Stimulated activated CD4-positive, alpha-beta T cell treated with anti-CD3 and anti-CD28 coated beads, Interleukin-2, amount 100 ng/mL, for 4 hours (primary cell): ENCODE results near the gene TBC1D26.
"Not testable (repeated sequence)": the region's sequence is repeated elsewhere in the genome, so short reads cannot be mapped to it uniquely, and the experiment has no call there.

Experiments
- DNase-seq: peaks from one replicate; pipeline ENCODE4 v3.0.0-alpha.2; 2020; ENCODE audit warnings: low read depth

Gene TBC1D26

DNA sequence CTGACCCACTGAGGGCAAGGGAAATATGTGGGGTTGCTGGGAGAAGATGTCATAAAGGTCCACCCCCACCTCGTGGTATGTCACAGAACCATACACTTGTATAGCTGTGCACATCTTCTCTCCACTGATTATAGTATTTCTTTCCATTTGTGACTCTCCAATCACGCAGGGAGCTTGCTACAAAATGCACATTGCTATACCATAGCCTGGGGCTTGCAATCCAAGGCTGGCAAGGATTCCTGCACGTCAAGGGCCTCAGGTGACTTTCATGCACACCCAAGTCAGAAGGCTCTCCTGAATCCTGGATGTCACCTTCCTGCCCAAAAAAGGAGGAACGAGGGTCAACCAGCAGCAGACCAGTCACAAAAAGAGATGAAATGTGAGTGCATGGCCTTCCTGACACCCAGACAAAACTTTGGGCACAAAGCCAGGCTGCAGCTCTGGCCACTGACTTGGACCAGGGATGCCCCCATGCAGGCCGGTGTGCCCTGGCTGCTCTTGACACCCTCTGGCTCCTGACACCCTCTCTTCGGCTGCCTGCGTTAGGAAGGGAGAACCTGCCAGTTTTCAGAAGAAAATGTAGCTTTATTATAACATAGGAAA, 12.1 kb downstream of the TBC1D26 start:
- DNase-seq, result no peak

DNA sequence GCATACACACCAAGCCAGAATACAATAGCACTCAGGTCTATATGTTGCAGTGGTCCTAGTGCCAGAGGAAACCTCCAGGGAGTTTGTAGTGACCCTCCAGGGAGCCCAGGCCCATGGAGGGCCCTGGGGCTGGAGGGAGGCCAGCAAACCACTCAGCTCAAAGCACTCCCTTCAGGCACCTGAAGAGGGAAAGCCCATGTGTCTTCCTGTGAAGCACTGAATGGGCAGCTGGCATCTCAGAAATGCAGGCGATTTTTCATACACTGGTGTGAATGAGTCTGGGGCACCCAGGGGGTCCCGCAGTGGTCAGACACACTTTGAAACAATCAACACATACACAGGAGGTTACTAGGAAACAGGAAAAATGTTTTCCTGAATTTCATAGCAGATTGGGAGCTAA, 12.8 kb downstream of the TBC1D26 start:
- DNase-seq, result no peak

DNA sequence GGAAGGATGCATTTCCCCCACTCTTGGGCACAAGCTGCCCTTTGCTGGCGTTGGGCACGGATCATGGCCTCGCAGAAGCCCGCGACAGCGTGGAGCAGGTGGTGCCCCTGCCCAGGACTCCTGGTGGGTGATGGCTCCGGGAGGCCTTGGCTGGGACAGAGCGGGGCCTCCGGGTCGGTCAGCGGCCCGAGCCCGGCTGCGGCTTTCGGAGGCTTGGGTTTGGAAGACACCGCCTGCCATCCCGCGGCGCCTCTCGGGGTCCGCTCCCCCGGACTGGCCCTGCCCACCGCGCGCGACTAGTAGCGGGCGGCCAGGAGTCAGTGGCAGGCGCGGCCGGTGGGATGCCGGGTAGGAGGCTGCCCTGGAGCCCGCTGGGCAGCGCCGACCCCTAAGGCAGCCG, 17.3 kb downstream of the TBC1D26 start:
- DNase-seq, result not testable (repeated sequence)

DNA sequence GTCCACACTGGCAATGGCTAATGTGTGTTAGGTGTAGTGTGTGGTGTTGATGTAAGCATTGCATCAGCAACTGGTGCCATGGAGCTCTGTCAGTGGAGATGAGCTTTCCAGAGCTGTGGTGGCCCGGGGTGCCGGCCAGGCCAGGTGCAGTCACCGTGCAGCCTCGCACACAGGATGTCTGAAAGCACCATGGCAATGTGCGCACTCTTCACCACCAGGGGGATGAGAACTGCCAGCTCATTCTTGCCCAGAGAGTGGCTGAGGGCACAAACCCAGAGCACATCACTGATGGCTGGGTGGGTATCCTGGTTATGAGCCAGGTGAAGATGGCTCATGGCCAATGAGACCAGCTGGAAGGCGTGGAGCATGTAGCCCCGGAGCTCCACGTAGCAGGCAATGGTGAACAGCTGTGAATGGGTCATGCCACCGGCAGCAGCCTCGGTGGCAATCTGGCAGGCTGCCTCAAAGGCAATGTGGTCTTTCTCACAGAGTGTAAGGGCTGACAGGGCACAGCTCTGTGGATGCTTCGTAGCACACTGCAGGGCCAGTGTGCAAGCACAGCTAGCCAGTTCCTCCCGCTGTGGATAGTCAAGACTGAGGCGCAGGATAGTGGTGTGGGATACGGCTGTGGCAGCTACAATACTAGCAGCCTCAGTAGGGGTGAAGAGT, 36.9 kb downstream of the TBC1D26 start:
- not testable (repeated sequence) for DNase-seq

DNA sequence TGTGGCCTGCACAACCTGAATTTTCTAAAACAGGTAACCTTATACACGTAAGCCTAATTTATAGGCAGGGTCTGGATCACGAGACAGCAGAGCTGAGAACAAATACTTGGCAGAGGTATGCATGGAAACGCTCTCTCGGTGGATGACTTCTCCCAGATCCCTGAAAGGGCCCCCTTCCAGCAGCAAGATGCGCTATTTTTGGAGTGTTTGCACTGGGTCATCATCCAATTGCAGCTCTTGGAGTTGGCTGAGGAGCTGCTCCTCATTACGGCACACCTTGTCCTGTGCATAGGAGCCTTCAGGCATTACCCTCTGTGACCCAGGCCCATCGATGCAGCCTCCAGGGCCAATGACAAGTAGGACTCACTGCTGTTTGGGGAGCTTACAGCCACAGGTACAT, 38.6 kb downstream of the TBC1D26 start:
- DNase-seq, result not testable (repeated sequence)

DNA sequence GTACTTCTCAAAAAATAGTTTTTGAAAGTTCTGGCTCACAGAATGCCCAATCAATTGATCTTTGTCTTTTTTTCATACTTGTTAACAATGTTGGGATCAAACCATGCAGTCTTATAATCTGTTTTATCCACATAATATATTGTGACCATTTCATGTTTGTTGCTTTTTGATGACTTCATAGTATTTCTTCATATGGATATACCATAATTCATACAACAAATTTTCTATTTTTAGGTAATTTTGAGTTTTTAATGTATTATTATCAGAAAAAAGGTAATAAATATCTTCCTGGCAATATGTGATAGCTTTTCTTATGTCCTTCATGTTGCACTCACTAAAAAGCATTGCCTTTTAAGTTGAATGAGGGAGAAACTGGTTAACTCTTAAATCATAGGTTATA, 44.8 kb downstream of the TBC1D26 start:
- no peak for DNase-seq

DNA sequence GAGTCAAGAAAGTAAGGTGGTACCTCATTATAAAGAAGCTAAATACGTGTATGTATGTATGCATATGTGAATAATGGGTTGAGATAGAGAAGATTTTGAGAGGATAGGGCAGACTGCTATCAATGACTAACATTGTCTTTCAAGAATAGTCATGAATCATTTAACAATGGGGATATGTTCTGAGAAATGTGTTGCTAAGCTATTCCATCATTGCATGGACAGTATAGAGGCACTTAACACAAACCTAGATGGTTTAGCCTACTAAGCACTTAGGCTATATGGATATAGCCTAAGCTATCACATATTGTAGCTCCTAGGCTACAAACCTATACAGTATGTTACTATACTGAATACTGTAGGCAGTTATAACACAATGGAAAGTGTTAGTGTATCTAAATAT, 45.2 kb downstream of the TBC1D26 start:
- DNase-seq, result no peak

DNA sequence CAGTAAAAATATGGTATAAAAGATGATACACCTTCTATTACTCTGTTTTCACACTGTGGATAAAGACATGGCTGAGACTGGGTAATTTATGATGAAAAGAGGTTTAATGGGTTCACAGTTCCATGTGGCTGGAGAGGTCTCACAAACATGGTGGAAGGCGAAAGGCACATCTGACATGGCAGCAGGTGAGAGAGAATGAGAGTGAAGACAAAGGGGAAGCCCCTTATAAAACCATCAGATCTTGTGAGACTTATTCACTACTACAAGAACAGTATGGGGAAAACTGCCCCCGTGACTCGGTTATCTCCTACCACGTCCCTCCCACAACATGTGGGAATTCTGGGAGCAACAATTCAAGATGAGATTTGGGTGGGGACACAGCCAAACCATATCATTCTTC, 45.6 kb downstream of the TBC1D26 start:
- DNase-seq, result no peak

DNA sequence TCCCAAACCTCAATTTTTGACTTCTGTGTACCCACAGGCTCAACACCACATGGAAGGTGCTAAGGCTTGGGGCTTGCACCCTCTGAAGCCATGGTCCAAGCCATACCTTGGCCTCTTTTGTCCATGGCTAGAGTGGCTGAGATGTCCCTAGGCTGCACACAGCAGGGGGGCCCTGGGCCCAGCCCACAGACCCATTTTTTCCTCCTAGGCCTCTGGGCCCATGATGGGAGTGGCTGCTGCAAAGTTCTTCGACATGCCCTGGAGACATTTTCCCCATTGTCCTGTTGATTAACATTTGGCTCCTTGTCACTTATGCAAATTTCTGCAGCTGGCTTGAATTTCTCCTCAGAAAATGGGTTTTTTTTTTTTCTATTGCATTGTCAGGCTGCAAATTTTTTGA, 47.0 kb downstream of the TBC1D26 start:
- no peak for DNase-seq

DNA sequence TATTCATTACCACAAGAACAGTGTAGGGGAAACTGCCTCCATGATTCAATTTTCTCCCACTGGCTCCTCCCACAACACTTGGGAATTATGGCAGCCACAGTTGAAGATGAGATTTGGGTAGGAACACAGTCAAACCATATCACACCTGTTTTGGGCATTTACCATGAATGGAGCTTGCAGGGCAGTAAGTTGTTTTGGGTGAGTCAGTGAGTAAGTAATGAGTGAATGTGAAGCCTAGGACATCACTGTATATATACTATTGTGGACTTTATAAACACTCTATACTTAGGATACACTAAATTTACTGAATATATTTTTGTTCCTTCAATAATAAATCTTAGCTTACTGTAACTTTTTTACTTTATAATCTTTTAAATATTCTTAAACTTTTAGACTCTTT, 48.1 kb downstream of the TBC1D26 start:
- no peak for DNase-seq

DNA sequence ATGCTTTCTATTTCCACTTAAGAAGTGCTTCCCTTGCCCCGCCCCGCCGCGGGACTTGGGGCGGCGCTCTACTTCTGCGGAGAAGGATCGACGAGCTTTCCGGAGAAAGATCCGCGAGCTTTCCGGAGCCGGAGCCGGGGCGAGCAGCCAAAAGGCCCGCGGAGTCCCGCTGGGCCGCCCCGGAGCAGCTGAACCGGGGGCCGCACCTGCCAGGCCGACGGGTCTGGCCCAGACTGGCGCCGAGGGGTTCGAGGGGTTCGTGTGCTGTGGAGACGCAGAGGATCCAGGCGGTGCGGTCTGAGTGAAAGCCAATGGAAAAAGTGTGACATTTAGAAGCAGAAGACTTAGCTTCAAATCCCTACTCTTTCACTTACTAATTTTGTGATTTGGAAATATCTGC, 50.8 kb downstream of the TBC1D26 start:
- DNase-seq, result peak; percentile 9

DNA sequence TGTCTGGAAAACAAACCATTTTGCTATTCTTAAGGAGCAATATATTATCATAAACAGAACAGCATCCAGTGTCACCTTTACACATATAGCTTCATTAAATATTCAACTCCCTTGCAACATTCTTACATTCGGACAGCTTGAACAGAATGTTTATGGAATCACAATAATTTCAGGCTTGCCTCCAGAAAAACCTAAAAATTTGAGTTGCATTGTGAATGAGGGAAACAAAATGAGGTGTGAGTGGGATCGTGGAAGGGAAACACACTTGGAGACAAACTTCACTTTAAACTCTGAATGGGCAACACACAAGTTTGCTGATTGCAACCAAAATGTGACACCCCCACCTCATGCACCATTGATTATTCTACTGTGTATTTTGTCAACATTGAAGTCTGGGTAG, 51.4 kb downstream of the TBC1D26 start:
- no peak for DNase-seq

DNA sequence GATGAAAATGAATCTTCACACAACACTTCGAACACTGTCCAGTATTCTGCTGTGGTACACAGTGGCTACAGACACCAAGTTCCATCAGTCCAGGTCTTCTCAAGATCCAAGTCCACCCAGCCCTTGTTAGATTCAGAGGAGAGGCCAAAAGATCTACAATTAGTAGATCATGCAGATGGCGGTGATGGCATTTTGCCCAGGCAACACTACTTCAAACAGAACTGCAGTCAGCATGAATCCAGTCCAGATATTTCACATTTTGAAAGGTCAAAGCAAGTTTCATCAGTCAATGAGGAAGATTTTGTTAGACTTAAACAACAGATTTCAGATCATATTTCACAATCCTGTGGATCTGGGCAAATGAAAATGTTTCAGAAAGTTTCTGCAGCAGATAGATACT, 52.3 kb downstream of the TBC1D26 start:
- DNase-seq, result not testable (repeated sequence)

DNA sequence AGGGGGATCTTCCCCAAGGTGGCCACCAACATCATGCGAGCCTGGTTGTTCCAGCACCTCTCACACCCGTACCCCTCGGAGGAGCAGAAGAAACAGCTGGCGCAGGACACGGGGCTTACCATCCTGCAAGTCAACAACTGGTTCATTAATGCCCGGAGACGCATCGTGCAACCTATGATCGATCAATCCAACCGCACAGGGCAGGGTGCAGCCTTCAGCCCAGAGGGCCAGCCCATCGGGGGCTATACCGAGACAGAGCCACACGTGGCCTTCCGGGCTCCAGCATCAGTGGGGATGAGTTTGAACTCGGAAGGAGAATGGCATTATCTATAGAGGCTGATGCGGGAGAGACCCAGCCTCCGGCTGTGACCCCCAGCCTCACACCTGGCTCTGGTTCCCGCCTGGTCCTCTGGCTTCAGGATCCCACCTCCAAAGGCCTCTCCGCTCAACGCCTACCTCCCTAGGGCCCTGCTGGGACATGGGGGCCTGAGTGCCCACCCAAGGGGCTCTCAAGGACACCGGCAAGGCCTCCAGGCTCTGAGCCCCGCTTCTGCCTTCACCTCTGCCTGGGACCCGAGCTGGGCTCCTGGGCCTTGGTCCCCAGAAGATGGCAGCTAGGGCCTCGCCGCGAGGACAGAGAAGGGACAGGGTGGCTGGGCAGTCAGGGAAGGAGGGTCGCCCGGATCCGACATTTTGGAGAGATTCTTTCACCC, 55.4 kb downstream of the TBC1D26 start:
- not testable (repeated sequence) for DNase-seq

DNA sequence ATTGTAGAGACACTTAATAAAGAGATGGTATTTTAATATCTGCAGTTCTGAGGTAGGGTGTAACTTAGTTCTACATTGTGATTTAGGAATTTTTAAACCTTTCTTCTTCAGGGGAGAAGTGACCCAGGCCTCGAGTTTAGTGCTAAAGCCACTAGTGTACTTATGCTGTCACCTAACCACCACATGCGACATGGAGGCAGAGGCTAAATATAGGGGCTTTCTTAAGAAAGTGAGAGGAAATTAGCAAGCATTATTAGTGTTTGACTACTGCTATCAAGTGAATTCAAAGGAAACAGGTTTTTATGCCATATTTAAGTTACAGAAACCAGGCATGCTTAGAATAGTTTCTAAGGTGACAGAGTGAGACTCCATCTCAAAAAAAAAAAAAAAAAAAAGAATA, 56.3 kb downstream of the TBC1D26 start:
- not testable (repeated sequence) for DNase-seq
